GM21360 (cell line): ENCODE results near the gene TEX261.
"Not testable (repeated sequence)": the region's sequence is repeated elsewhere in the genome, so short reads cannot be mapped to it uniquely, and the experiment has no call there.

ENCODE experiments used
- ATAC-seq: cut with Tn5 transposase; IDR thresholded peaks from one replicate; pipeline ENCODE4 v1.9.1; 2021; ENCODE audit warnings: mild to moderate bottlenecking, moderate library complexity; ENCODE audit not compliant: unreplicated experiment

The TEX261 gene

DNA sequence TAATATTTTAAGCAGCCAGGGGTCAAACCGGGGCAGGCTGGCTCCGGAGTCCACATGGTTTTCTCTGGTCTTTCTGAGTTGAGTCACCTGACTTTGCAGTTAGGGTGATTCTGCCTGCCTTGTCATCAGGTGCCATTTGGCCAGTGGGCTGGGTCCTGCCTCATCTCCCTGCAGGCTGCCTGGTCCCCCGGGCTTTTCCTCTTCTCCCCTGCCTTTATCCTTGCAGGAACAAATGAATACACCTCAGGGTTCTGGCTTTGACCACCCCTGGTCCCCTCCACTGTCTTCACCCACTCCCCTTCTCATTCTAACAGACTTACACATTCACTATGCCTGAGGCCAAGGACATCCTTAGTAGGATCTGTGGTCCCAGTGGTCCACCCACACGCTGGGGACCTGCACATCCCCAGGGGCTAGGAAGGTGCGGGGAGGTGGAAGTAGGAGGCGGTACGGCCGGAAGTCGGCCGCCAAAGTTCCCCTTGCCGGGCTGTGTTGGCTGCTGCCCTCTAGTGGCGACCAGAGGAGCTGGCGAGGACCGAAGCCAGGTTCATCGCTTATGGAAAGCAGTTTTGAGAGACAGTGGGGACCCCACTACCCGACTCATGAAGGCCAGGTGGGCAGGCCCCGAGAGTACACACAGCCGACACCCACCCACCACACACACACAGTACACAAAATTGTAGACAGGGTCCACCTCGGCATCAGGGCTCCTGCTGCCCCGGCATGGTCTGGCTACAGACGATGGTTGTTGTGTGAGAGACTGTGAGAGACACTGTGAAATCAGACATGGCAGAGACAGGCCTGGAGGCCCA, 6.3 kb upstream of the TEX261 start:
- peak; percentile 84 for ATAC-seq

DNA sequence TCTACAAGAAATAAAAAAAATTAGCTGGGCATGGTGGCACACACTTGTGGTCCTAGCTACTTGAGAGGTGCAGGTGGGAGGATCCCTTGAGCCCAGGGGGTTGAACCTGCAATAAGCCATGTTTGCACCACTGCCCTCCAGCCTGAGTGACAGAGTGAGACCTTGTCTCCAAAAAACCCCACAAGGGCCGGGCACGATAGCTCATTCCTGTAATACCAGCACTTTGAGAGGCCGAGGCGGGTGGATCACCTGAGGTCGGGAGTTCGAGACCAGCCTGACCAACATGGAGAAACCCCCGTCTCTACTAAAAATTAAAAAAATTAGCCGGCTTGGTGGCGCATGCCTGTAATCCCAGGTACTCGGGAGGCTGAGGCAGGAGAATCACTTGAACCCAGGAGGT, 5.3 kb upstream of the TEX261 start:
- ATAC-seq: not testable (repeated sequence)

DNA sequence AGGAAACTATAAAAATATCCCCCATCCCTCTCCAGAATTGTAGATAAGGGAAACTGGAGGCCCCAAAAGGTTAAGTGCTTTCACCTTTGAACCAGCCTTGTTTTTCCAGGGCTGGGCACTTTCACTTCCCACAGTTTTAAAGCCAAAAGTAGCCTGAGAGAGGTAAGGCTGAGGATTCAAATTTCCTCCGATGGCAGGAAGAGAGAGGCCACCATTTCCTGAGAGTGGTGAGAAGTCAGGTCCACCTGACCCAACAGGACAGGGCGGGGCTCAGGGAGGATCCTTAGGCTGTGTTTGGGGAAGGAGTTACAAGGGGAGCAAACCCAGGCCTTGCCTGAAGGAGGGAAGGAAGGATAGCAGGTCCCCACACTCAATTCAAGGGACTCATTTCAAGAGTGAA, 4.7 kb upstream of the TEX261 start:
- no peak for ATAC-seq

DNA sequence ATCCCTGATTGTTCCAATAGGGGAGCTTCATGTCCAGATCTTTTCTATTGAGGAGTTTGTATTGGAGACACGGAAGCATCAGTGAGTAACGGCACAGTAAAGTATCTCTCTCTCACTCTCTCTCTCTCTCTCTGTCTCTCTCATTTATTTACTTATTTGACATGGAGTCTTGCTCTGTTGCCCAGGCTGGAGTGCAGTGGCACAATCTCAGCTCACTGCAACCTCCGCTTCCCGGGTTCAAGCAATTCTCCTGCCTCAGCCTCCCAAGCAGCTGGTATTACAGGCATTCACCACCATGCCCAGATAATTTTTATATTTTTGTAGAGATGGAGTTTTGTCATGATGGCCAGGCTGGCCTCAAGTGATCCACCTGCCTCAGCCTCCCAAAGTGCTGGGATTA, 4.2 kb upstream of the TEX261 start:
- ATAC-seq: not testable (repeated sequence)

DNA sequence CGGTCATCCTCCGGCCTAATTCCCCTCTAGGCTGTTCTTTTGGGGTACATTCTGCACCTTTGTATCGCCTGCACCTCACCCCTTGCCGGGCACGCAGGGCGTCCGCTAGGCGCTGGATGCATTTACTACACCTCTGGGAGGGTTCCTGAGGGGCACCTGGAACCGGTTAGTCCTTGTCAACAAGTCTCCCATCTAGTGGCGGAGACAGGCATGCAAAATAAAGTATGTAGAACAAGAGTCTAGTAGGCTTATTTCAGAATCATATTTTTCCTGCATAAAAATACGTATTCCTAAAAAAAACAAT, 705 bp upstream of the TEX261 start:
- peak; percentile 45 for ATAC-seq

DNA sequence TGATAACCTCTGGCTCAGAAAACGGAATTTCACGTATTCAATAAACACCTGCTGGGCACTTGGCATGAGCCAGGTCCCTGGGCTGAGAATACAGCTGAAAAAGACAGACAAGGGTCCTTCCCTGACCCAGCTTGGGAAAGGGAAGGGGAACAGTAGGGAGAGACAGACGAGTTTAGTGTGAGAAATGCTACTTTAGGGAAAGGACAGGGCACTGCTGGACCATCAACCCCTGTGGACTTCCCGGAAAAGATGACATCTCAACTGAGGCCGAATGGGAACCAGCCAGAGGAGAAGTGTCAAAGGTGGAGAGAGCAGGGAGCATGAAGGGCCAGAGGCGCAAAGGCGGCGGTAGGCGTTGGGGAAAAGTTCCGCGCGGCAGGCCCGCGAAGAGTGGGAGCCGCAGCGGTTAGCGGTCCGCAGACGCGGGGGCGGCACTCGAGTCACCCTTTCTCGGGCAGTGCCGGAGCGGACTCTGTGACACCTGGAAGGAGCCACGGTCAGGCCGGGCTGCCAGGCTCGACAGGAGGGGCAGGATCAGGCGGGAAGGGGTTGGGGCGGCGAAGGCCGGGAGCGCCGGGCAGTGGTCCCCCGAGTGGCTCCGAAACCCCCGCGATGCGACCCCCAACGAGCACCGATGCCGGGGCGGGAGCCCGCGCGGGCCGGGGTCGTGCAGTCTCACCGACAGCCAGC, 519 bp downstream of the TEX261 start:
- peak; percentile 27 for ATAC-seq

DNA sequence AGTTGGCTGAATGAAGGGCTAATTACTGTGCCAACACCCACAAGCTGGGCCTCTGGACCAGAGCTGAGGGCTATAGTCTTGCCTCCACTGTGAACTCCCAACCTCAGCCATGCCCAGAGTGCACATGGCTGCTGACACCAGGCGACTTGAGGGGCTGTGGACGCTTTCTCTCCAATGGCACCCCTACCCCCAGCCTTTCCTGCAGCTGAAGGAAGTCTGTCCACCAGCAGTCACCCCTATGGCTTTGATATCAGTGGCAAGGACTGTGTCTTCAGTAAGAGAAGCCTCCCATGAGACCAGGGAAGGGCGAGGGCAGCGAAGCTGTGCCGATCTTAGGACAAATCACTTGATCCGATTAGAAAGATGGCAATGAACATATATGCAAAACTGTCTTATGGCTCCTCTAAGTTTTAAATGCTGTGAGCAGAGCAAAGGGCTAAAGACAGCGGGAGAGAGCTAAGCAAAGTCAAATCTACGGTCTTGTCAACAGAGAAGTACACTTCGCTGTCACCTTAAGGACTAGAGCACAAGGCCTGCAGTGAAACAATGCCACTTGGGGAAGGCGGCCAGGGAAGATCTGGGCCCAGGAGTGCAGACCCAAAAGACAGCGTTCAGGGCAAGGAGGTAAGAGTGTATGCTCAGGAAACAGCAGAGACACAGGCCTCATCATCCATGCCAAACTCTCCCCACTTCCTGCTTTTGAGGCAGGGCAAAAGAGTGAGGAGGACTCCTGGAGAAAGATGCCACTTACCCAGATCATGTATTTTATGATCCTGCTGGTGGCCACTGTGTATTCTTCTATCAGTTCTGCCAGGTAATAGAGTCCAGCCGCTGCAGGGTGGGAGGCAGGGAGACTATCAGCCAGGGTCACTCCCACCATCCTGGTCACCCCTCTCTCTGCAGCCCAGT, 1.5 kb downstream of the TEX261 start:
- no peak for ATAC-seq

DNA sequence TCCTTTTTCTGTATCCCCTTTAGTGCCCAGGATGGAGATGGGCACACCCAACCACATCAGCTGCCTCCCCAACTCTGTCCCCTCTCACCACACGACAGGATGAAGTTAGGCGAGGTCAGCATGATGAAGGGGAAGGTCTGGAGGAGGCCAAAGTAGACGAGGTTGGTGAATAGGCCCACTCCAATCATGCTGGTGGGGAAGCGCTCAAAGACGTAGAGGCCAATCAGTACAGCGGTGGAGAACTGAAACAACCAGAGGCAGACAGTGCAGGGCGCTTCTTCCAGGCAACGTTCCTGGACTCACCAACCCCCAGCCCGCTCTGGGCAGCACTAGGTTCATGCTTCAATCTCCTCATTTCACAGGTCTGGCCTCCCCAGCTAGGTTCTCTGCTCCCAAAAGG, 2.9 kb downstream of the TEX261 start:
- no peak for ATAC-seq

DNA sequence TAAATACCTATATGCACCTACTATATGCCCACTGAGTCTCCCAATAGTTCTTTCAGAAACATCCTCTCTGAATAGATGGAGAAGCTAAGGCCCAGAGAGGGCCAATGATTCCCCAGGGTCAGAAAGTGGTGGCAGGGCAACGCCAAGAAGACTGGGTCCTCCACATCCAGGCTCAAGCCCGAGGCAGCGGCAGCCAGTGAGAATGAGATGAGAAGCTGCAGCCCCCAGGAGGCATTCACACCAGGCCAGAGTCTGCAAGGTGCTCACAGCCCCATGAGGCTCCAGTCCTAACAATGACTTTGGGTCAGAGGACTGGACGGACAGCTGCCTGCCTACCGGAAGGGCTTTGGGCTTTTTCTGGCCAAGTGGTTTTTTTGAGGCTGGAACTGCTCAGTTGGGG, 3.5 kb downstream of the TEX261 start:
- no peak for ATAC-seq

DNA sequence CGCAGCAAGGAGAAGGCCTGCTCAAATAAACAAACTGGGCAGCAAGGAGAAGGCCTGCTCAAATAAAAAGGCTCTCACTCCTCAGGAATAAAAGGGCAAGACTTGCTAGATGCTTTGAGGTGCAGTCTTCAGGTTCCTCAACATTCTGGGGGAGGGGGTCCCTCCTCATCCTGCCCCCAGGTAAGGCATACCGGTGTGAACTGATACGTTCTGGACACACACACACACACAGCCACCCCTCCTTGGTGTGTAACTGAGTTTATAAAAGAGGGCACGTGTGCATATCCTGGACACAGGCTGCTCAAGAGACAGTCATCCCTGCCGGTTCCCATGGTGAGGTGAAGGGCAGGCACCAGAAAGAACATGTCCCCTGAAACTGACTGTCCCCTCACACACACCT, 4.5 kb downstream of the TEX261 start:
- no peak for ATAC-seq

DNA sequence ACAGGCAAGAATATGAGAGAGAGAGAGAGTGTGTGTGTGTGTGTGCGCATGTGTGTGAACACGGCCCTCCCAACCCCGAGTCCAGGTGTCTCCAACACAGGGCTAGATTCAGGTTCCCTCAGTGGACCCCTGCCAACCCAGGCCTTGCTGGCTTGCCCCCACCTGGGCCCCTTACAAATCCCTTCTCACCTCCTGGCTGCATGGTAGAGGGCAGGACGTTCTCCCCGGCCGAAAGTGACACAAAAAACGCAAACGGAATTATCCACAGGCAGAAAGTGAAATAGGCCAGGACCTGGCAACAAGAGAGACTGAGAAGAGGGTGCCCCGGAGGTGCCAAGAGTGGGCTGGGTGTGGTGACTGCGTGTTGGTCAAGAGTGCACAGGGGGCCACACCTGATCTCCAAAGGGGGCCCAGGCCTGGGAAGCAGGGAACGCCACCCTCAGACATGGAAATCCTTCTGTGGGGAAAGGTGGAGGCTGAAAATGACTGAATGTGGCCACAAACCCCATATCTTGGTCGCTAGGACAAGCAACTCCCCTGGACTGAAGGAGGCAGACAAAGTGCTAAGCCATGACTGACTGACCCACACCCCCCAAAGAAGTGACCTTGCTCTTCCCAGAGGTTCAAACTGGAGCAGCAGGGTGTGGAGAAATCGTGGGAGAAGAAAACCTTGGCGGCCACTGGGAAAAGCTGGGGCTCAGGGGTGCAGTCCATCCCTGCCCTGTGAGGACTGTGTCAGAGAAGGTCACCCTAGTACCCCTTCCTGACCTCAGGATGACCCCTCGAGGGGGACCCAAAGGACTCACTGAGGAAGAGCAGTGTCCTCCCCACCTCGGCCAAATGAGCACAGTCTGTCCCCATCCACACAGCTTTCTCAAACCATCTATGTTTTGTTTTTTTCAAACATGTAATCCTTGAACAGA, 5.7 kb downstream of the TEX261 start:
- ATAC-seq: no peak

DNA sequence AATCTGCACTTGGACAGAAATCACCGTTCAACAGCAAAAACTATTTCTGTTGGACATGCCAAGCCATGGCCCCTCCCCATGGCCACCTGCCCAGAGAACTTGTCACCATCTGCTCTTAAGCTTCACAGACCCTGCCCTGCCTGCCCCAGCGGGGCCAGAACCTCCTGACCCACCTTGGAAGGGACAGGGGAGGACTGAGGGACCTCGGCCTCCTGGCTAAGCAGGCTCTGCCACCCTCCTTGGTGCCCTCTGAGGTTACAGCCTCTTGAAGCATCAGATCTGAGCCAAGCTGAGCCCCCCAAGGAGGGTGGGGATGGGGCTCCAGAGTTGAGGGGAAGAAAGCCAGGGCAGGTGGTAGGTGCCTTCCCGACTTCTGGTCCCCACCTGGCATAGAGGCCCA, 6.5 kb downstream of the TEX261 start:
- no peak for ATAC-seq

DNA sequence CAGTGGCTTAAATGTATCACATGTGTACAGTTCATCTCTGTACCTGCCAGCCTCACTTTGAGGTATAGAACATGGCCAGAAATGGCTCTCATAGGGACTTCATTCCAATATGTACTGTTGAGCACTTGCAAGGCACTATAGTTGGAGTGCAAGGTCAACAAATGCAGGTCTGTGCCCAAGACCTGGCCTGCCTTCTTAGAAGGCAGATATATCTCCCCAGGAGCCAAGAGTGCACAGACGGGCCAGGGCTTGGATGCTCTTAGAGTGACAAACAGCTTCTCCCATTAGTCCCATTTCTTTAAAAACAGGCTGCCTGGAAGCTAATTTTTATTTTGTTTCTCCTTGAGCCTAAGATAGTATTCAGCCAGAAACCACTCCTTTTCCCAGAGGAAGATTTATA, 7.3 kb downstream of the TEX261 start:
- no peak for ATAC-seq

DNA sequence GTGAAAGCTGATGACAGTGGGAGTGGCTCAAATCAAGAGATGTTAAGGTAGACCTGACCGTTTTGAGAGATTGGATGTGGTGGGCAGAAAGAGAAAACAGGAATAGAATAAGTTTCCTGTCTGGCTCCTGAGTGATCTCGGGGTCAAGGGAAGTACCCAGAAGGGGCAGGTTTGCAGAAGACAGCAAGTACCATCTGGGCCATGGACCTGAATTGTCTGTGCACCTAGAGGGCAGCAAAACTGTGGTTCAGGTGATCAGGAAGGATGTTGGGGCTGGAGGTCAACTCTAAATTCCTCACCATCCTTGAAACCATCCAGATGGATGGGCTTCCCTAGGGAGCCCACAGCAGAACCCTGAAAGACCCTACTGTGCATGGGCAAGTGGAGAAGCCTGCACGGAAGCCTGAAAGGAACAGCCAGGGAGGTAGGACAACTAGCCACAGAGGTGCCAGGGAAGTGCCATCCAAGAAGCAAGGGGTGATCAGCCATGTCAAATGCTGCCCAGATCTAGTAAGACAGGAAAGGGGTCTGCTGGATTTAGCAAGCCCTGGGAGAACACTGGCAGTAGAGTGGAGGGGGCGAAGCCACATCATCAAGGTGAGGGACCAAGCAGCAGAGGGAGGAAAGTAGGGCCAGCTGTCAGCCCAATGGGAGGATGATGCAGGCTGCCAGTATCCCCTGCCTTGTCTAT, 8.0 kb downstream of the TEX261 start:
- ATAC-seq: no peak

DNA sequence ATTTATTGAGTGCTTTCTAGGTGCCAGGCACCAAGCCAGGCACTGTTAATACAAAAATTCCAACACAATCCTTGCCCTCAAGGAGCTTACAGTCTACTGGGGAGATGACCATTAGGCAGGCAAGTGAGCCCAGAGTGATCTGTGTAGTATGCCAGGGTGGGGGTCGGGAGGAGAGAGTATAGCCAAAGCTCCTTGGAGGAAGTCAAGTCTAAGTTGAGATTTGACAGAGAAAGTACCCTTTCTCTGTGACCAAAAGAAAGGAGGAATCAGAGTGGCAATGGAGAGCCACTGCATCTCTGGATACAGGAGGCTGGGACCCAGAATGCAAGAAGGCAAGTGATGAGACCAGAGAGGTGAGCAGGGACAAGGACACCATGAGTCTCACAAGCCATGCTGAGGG, 8.7 kb downstream of the TEX261 start:
- ATAC-seq: no peak

DNA sequence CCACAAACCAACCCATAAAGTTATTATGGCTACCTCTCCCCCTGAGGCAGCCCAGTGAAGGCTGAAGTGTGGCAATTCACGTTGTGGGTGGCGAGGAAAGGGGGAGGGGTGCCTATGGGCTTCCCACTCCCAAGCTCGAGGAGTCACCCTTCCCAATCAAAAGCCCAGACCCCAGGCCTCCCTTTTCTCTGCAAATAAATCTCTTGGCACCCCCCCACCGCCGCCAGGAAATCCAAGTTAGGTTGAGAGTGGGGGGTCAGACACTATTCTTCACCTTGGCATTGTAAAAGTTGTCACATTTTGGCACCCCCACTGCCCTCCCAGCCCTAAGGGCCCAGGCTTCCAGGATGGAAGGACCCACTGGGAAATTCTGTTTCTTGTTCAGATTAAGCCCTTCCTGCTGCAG, 9.4 kb downstream of the TEX261 start:
- no peak for ATAC-seq

DNA sequence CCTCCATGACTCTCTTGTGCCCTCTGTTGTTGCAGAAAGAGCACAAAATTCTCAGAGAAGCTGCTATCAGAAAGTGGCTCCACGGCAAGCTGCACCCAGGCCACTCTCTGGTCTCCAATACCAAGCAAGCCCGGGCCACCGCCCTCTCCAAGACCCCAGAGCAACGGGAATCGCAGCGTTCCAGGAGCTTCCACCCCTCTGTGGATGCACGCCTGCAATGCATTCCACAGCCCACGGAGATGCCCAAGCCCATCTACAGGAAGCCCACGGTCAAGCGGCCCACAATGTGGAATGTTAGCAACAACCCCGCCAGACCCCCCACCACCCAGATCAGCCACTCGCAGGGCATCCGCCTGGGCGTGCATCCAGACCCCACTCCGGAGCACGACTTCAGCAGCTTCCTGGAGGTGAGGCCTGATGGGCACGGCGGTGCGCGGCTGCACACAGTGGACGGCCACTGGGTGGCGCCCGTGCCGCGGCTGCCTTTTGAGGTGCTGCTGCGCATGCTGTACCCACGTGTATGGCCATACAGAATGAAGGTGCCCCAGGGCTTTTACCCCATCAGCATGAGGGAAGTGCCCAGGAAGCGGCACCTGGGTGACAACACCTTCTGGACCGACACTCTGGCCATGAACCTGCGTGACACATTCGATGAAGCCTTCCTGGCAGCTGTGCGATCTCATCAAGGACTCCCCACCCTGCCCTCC, 9.9 kb downstream of the TEX261 start:
- peak; percentile 94 for ATAC-seq

DNA sequence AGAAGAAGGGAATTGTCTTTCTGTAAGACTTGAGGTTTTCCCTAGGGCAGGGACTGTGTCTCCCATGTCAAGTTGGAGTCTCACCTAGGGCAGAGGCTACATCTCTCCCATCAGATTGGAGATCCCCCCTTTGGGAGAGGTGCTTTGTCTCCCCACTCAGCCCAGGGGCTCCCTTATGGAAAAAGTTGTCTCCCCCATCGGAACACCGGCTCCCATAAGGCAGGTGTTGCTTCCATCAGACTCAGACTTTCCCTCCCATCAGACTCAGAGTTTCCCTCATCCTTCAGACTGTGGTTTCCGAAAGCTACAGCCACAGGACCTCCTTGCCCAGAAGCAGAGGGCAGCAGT, 10.5 kb downstream of the TEX261 start:
- ATAC-seq: no peak

DNA sequence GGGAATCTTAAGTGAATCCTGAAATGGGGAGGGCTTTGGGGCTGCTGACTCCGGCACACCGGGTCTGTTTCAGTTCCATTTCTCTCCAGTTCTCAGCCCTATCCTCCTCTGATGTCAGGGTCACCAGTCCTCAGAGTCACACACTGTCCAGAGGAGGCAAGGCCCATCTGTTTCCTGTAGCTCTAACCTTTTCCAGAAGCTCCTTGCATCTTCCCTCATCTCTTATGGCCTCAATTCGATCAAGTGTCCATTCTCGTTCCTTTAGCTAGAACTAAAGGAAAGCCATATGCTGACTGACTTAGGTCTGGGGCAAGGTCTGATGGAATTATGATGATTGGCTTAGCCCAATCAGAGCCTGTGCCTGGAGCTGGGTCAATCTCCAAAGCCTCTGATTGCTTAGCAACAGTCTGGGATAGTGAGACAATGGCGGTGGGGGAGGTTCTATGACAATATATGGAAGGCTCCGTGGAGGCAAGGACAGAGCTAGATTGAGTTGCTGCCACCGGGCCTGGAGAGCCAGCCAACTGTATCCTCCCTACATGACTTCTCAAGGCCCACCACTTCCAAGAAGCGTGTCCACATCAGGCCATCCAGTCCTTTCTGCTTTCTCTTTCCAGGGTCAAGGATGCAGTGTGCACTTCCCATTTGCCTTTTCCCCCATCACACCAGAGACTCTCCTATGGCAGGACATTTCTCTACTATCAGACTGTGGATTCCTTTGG, 11.0 kb downstream of the TEX261 start:
- no peak for ATAC-seq
